Heart left ventricle (tissue), 13 donors: ENCODE results near the gene UBXN1.

Experiments
- CTCF ChIP-seq, 12 donors: fragments of 200-600 bp; sonication (generic) in 4 of 12; IDR thresholded peaks; one replicate each; pipeline versions ENCODE4 v1.5.0 to v1.8.0; 2018 to 2022; ENCODE audit warnings: antibody characterized with exemption in 12 of 12, mild to moderate bottlenecking in 5 of 12
- POLR2A ChIP-seq, 2 donors: fragments of 450-650 bp; IDR thresholded peaks; one replicate each; pipeline ENCODE4 v1.6.1; 2017; ENCODE audit warnings: antibody characterized with exemption in 2 of 2, mild to moderate bottlenecking in 2 of 2, moderate library complexity in 2 of 2
- donor health status: ischemic (EF 13 %, LVEDD 7.1; RV severe dilation, severe dysfunction).
- donor health status: DM: no; HTN: yes; CAD: no.
- donor health status: DM: no; HTN: no; CAD: no.
- donor health status: ischemic (EF 25% LVEDD 6.9; RV normal size, moderate dysfunction).
- donor health status: ischemic (EF 25% LVEDD 5.7; RV mildly dilated, moderate dysfunction).
- donor health status: ischemic (EF 35%, LVEDD 5.7; RV mildly dilated, moderate dysfunction).
- donor health status: nonischemic (EF 11% LVEDD 7.7; RV severe dilation, severe dysfunction).
- donor health status: DM: yes; HTN: yes; CAD: no.
- donor health status: PGD.
- donor health status: ischemic (EF 29% LVEDD 5.4; RV normal size, mild dysfunction).
- donor health status: nonischemic (EF 23%, LVEDD 6.1; RV moderate dilation, normal function).

GRCh38 chr11:62726915-62727164 is 48.0 kb upstream of the UBXN1 start:
- no peak for TF ChIP-seq CTCF (IDR thresholded peaks at IDR 0.05)
- TF ChIP-seq POLR2A (IDR thresholded peaks at IDR 0.05) = no peak
